SU-DHL-6 (cell line): ENCODE data around the gene MTERF4.

Experiments
- EZH2phosphoT487 ChIP-seq: fragments of 200-600 bp; sonication (generic), shearing (Covaris generic); conservative IDR thresholded peaks from 2 replicates; pipeline ENCODE4 v1.6.1; 2018; ENCODE audit warnings: mild to moderate bottlenecking, antibody characterized with exemption, low read length, moderate library complexity, mixed read lengths
- TF ChIP-seq, protein P1 (sequence below): fragments of 200-600 bp; sonication (generic); IDR thresholded peaks from one replicate; pipeline ENCODE4 v1.5.1; 2017; ENCODE audit warnings: antibody characterized with exemption, mild to moderate bottlenecking, low read length, moderate library complexity; ENCODE audit not compliant: insufficient read depth, poor library complexity, severe bottlenecking

DNA sequence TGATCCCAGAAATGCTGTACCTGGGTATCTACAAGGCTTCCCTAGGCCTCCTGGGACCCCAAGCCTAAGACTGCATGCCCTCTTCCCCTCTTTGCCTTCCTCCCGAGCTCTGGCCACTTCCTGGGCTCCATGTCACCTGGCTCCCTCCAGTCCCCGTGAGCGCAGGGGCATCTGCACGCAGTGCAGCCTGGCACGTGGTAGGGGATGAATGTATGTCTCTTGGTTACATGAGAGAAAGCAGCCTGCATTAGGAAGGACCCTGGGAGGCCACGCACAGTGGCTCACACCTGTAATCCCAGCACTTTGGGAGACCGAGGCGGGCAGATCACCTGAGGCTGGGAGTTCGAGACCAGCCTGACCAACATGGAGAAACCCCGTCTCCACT is 31.3 kb upstream of the MTERF4 start:
- TF ChIP-seq, protein P1, sequence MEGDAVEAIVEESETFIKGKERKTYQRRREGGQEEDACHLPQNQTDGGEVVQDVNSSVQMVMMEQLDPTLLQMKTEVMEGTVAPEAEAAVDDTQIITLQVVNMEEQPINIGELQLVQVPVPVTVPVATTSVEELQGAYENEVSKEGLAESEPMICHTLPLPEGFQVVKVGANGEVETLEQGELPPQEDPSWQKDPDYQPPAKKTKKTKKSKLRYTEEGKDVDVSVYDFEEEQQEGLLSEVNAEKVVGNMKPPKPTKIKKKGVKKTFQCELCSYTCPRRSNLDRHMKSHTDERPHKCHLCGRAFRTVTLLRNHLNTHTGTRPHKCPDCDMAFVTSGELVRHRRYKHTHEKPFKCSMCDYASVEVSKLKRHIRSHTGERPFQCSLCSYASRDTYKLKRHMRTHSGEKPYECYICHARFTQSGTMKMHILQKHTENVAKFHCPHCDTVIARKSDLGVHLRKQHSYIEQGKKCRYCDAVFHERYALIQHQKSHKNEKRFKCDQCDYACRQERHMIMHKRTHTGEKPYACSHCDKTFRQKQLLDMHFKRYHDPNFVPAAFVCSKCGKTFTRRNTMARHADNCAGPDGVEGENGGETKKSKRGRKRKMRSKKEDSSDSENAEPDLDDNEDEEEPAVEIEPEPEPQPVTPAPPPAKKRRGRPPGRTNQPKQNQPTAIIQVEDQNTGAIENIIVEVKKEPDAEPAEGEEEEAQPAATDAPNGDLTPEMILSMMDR, result no peak
- TF ChIP-seq EZH2phosphoT487, result no peak
